ENCODE measurements around the gene ADAT3.

ADAT3 gene

GRCh38 chr19:1912760-1913505 lies 7.7 kb downstream of the ADAT3 start:
- DNase-seq (ENCODE audit: low spot score): no peak
- Histone ChIP-seq H3K4me3 (no peak overlapping the region), H3K27ac (no peak overlapping the region)

GRCh38 chr19:1913781-1914577 lies 8.8 kb downstream of the ADAT3 start:
- no peak for DNase-seq (ENCODE audit: low spot score)
- Histone ChIP-seq H3K4me3 (no peak overlapping the region), H3K27ac (no peak overlapping the region)
- TF ChIP-seq CTCF (IDR thresholded peaks at IDR 0.05): no peak

More at GRCh38 chr19:1912760-1913505, 7.7 kb downstream of the ADAT3 start:
- no peak for TF ChIP-seq CTCF (IDR thresholded peaks at IDR 0.05)

GRCh38 chr19:1914826-1915341 lies 9.7 kb downstream of the ADAT3 start:
- Histone ChIP-seq H3K4me3 (no peak overlapping the region), H3K27ac (no peak overlapping the region)
- no peak for TF ChIP-seq CTCF (IDR thresholded peaks at IDR 0.05)
- DNase-seq (ENCODE audit: low spot score): no peak

GRCh38 chr19:1917146-1917545 lies 11.9 kb downstream of the ADAT3 start:
- DNase-seq (ENCODE audit: low spot score): no peak
- TF ChIP-seq CTCF (IDR thresholded peaks at IDR 0.05): no peak
- Histone ChIP-seq H3K4me3 (no peak overlapping the region), H3K27ac (no peak overlapping the region)

- Histone ChIP-seq H3K4me3 (no peak overlapping the region), H3K27ac (no peak overlapping the region)
- DNase-seq (ENCODE audit: low spot score): no peak
Observed at GRCh38 chr19:1917926-1918325, 12.7 kb downstream of the ADAT3 start.

GRCh38 chr19:1918975-1919374 lies 13.8 kb downstream of the ADAT3 start:
- H3K4me3 ChIP-seq: no peak overlapping the region
- DNase-seq (ENCODE audit: low spot score): no peak
- H3K27ac ChIP-seq: no peak overlapping the region
- no peak for TF ChIP-seq CTCF (IDR thresholded peaks at IDR 0.05)

More at GRCh38 chr19:1917926-1918325, 12.7 kb downstream of the ADAT3 start:
- TF ChIP-seq CTCF (IDR thresholded peaks at IDR 0.05): no peak
